GM23338 (cell line): ENCODE data around the gene CYGB. TPM values are rescaled to one million over a fixed set of nuclear protein-coding genes. Genes with fewer than 3 reads are reported as not detected.

Experiments
- ATAC-seq: fragments of 200-7000 bp; cut with Tn5 transposase; 3 replicates; pipeline ENCODE4 v1.9.1; 2020
- DNase-seq: peaks from one replicate; pipeline ENCODE4 v3.0.0-alpha.2; 2015; ENCODE audit warnings: low spot score
- H2AFZ ChIP-seq: fragments of 200-600 bp; sonication (generic); 2 replicates; pipeline ENCODE4 v1.8.0; 2016; ENCODE audit warnings: antibody characterized with exemption, mild to moderate bottlenecking, moderate library complexity
- H3F3A ChIP-seq: fragments of 200-600 bp; sonication (generic); replicated peaks from 2 replicates; pipeline ENCODE4 v1.8.0; 2017; ENCODE audit warnings: antibody characterized with exemption, mixed run types, low read depth
- H3K27ac ChIP-seq: fragments of 200-600 bp; sonication (generic); 2 replicates; pipeline ENCODE4 v1.6.1; 2016; ENCODE audit warnings: low read depth
- H3K27me3 ChIP-seq: fragments of 200-600 bp; sonication (generic); 2 replicates; pipeline ENCODE4 v1.8.0; 2016; ENCODE audit warnings: mild to moderate bottlenecking, mixed run types, moderate library complexity; ENCODE audit not compliant: insufficient read depth
- H3K36me3 ChIP-seq: fragments of 200-600 bp; sonication (generic); 2 replicates; pipeline ENCODE4 v1.8.0; 2016; ENCODE audit warnings: mild to moderate bottlenecking; ENCODE audit not compliant: insufficient read depth
- H3K4me1 ChIP-seq: fragments of 200-600 bp; sonication (generic); 2 replicates; pipeline ENCODE4 v1.8.0; 2016; ENCODE audit warnings: mild to moderate bottlenecking, moderate library complexity; ENCODE audit not compliant: insufficient read depth
- H3K4me2 ChIP-seq: fragments of 200-600 bp; sonication (generic); 2 replicates; pipeline ENCODE4 v1.7.1; 2017; ENCODE audit warnings: mixed run types
- H3K4me3 ChIP-seq: fragments of 200-600 bp; sonication (generic); 2 replicates; pipeline ENCODE4 v1.6.1; 2016; ENCODE audit warnings: mixed run types
- H3K79me2 ChIP-seq: fragments of 200-600 bp; sonication (generic); replicated peaks from 2 replicates; pipeline ENCODE4 v1.8.0; 2017; ENCODE audit warnings: mild to moderate bottlenecking; ENCODE audit not compliant: insufficient read depth
- H3K9me2 ChIP-seq: fragments of 200-600 bp; sonication (generic); 2 replicates; pipeline ENCODE4 v1.8.0; 2017; ENCODE audit not compliant: insufficient read depth
- H4K20me1 ChIP-seq: fragments of 200-600 bp; sonication (generic); replicated peaks from 2 replicates; pipeline ENCODE4 v1.8.0; 2017; ENCODE audit warnings: mild to moderate bottlenecking; ENCODE audit not compliant: insufficient read depth
- H3K27ac Mint-ChIP-seq: 2 replicates; pipeline ENCODE4 v1.8.0; 2020; ENCODE audit warnings: inconsistent platforms, mild to moderate bottlenecking, moderate library complexity, mixed read lengths
- H3K27me3 Mint-ChIP-seq: 3 replicates; pipeline ENCODE4 v1.8.0; 2022; ENCODE audit warnings: low read depth, mild to moderate bottlenecking, moderate library complexity, mixed read lengths, inconsistent platforms; ENCODE audit not compliant: insufficient read depth, poor library complexity
- H3K36me3 Mint-ChIP-seq: 3 replicates; pipeline ENCODE4 v1.8.0; 2021; ENCODE audit warnings: low read depth, mild to moderate bottlenecking, inconsistent platforms, moderate library complexity, mixed read lengths
- H3K4me1 Mint-ChIP-seq: 3 replicates; pipeline ENCODE4 v1.8.0; 2020; ENCODE audit warnings: mild to moderate bottlenecking, inconsistent platforms, mixed read lengths
- H3K4me3 Mint-ChIP-seq: 3 replicates; pipeline ENCODE4 v1.8.0; 2021; ENCODE audit warnings: moderate library complexity, mild to moderate bottlenecking, inconsistent platforms, mixed read lengths
- H3K9me3 Mint-ChIP-seq: 3 replicates; pipeline ENCODE4 v1.8.0; 2020; ENCODE audit warnings: moderate library complexity, mild to moderate bottlenecking, inconsistent platforms, mixed read lengths
- CREB1 ChIP-seq: fragments of 250-450 bp; sonication (Bioruptor Pico); IDR thresholded peaks from 2 replicates; pipeline ENCODE4 v1.5.0; 2020; ENCODE audit warnings: low read depth, mild to moderate bottlenecking, moderate library complexity
- EZH2 ChIP-seq: fragments of 200-600 bp; sonication (generic); IDR thresholded peaks from one replicate; pipeline ENCODE4 v1.8.0; 2017; ENCODE audit warnings: antibody characterized with exemption, mild to moderate bottlenecking, low read depth; ENCODE audit not compliant: unreplicated experiment
- EZH2phosphoT487 ChIP-seq: fragments of 200-600 bp; sonication (generic); IDR thresholded peaks from one replicate; pipeline ENCODE4 v1.8.1; 2018; ENCODE audit warnings: antibody characterized with exemption; ENCODE audit not compliant: unreplicated experiment
- JUNB ChIP-seq: IDR thresholded peaks from one replicate; pipeline ENCODE4 v1.6.1; 2016; ENCODE audit warnings: antibody characterized with exemption; ENCODE audit not compliant: unreplicated experiment
- NANOG ChIP-seq: IDR thresholded peaks from 2 replicates; pipeline ENCODE4 v1.6.1; 2016; ENCODE audit warnings: antibody characterized with exemption, borderline replicate concordance
- POLR2AphosphoS5 ChIP-seq: IDR thresholded peaks from 2 replicates; pipeline ENCODE4 v1.6.1; 2016; ENCODE audit warnings: antibody characterized with exemption, low read depth
- STAT1 ChIP-seq: IDR thresholded peaks from one replicate; pipeline ENCODE4 v1.6.1; 2016; ENCODE audit warnings: antibody characterized with exemption; ENCODE audit not compliant: unreplicated experiment
- ZNF114 ChIP-seq: fragments of 250-450 bp; sonication (Bioruptor Pico); IDR thresholded peaks from 2 replicates; pipeline ENCODE4 v1.5.0; 2020; ENCODE audit warnings: mild to moderate bottlenecking, moderate library complexity
- polyA plus RNA-seq: library from polyadenylated mRNA; unstranded; fragments of >200 nt; fragmentation: Nextera tagmentation; extraction: Ambion mirVana; gene quantifications from 2 replicates; pipeline ENCODE4 v1.2.1, GENCODE V29; 2016
- total RNA-seq: library from RNA; depleted of rRNA; stranded (reverse); fragments of >200 nt; shearing (Covaris generic); gene quantifications from 2 replicates; pipeline ENCODE4 v1.2.3, GENCODE V29; 2014
- TF ChIP-seq, protein P1 (sequence below): fragments of 250-450 bp; sonication (Bioruptor Pico); IDR thresholded peaks from 2 replicates; pipeline ENCODE4 v1.5.0; 2020; ENCODE audit warnings: mild to moderate bottlenecking, moderate library complexity
- TF ChIP-seq, protein P2 (sequence below): IDR thresholded peaks from 2 replicates; pipeline ENCODE4 v1.6.1; 2016; ENCODE audit warnings: antibody characterized with exemption
- TF ChIP-seq, protein P3 (sequence below), 2 experiments: fragments of 200-600 bp in 1 of 2; sonication (generic) in 1 of 2; conservative IDR thresholded peaks; 2 replicates each; pipeline versions ENCODE4 v1.5.1 to v1.6.1; 2016 to 2017; ENCODE audit warnings: antibody characterized with exemption in 2 of 2, low read depth in 2 of 2, mild to moderate bottlenecking in 2 of 2, moderate library complexity in 1 of 2

Gene CYGB
- total and polyA plus RNA-seq, 2 experiments from 2014 or later = 1.2 to 1.7 TPM

DNA sequence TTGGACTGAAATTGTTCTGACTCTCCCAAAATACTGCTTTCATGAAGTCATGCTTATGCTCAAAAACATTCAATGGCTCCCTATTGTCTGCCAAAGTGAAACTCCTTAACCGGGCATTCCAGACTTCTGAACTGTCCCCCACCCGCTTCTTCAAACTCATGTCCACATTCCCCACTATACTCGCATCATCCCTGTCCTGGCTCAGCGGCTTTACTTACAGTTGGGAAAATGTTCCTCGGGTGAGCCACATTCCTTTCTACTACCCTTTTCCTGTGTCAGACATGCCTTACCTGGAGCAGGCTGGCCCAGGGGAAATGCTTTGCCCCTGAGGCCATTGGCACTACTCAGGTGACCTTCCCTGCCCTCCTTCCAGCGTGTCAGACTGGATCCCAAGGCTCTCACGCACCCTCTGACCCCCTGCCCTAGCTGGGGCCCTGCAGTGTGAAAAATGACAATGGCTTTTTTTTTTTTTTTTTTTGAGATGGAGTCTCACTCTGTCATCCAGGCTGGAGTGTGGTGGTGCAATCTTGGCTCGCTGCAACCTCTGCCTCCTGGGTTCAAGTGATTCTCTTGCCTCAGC lies 5.3 kb downstream of the CYGB start:
- no peak overlapping the region; the same call in 2 of the 3 replicates for H3K4me3 Mint-ChIP-seq
- no peak overlapping the region for H2AFZ ChIP-seq
- peaks cover 20% of the 10 kb centered on the region for H3K27me3 ChIP-seq
- DNase-seq = no peak
- peaks cover 9% of the 10 kb centered on the region; the same call in 1 of the 2 replicates for H3K4me1 ChIP-seq
- H3F3A ChIP-seq = 0 out of 2 replicates have a peak, but pooled peaks cover 5% of the 10 kb centered on the region
- H3K4me3 ChIP-seq = no peak overlapping the region
- no peak overlapping the region for H3K27ac ChIP-seq
- no peaks in the 10 kb centered on the region for H3K36me3 ChIP-seq
- H3K4me1 Mint-ChIP-seq = peaks cover 29% of the 10 kb centered on the region
- no peaks in the 10 kb centered on the region for H3K9me2 ChIP-seq
- no peaks in the 10 kb centered on the region for H4K20me1 ChIP-seq
- TF ChIP-seq POLR2AphosphoS5 = no peak
- TF ChIP-seq ZNF114 (CRISPR knock-in tag) = no peak
- no peak for TF ChIP-seq JUNB
- no peak for TF ChIP-seq STAT1
- TF ChIP-seq, protein P1, sequence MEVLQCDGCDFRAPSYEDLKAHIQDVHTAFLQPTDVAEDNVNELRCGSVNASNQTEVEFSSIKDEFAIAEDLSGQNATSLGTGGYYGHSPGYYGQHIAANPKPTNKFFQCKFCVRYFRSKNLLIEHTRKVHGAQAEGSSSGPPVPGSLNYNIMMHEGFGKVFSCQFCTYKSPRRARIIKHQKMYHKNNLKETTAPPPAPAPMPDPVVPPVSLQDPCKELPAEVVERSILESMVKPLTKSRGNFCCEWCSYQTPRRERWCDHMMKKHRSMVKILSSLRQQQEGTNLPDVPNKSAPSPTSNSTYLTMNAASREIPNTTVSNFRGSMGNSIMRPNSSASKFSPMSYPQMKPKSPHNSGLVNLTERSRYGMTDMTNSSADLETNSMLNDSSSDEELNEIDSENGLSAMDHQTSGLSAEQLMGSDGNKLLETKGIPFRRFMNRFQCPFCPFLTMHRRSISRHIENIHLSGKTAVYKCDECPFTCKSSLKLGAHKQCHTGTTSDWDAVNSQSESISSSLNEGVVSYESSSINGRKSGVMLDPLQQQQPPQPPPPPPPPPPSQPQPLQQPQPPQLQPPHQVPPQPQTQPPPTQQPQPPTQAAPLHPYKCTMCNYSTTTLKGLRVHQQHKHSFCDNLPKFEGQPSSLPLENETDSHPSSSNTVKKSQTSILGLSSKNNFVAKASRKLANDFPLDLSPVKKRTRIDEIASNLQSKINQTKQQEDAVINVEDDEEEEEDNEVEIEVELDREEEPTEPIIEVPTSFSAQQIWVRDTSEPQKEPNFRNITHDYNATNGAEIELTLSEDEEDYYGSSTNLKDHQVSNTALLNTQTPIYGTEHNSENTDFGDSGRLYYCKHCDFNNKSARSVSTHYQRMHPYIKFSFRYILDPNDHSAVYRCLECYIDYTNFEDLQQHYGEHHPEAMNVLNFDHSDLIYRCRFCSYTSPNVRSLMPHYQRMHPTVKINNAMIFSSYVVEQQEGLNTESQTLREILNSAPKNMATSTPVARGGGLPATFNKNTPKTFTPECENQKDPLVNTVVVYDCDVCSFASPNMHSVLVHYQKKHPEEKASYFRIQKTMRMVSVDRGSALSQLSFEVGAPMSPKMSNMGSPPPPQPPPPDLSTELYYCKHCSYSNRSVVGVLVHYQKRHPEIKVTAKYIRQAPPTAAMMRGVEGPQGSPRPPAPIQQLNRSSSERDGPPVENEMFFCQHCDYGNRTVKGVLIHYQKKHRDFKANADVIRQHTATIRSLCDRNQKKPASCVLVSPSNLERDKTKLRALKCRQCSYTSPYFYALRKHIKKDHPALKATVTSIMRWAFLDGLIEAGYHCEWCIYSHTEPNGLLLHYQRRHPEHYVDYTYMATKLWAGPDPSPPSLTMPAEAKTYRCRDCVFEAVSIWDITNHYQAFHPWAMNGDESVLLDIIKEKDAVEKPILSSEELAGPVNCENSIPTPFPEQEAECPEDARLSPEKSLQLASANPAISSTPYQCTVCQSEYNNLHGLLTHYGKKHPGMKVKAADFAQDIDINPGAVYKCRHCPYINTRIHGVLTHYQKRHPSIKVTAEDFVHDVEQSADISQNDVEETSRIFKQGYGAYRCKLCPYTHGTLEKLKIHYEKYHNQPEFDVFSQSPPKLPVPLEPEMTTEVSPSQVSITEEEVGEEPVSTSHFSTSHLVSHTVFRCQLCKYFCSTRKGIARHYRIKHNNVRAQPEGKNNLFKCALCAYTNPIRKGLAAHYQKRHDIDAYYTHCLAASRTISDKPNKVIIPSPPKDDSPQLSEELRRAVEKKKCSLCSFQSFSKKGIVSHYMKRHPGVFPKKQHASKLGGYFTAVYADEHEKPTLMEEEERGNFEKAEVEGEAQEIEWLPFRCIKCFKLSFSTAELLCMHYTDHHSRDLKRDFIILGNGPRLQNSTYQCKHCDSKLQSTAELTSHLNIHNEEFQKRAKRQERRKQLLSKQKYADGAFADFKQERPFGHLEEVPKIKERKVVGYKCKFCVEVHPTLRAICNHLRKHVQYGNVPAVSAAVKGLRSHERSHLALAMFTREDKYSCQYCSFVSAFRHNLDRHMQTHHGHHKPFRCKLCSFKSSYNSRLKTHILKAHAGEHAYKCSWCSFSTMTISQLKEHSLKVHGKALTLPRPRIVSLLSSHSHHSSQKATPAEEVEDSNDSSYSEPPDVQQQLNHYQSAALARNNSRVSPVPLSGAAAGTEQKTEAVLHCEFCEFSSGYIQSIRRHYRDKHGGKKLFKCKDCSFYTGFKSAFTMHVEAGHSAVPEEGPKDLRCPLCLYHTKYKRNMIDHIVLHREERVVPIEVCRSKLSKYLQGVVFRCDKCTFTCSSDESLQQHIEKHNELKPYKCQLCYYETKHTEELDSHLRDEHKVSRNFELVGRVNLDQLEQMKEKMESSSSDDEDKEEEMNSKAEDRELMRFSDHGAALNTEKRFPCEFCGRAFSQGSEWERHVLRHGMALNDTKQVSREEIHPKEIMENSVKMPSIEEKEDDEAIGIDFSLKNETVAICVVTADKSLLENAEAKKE (CRISPR knock-in tag) = no peak
- no peak for TF ChIP-seq CREB1 (CRISPR knock-in tag)
- no peak for TF ChIP-seq EZH2phosphoT487
- TF ChIP-seq, protein P2, sequence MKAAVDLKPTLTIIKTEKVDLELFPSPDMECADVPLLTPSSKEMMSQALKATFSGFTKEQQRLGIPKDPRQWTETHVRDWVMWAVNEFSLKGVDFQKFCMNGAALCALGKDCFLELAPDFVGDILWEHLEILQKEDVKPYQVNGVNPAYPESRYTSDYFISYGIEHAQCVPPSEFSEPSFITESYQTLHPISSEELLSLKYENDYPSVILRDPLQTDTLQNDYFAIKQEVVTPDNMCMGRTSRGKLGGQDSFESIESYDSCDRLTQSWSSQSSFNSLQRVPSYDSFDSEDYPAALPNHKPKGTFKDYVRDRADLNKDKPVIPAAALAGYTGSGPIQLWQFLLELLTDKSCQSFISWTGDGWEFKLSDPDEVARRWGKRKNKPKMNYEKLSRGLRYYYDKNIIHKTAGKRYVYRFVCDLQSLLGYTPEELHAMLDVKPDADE = no peak
- TF ChIP-seq, protein P3, sequence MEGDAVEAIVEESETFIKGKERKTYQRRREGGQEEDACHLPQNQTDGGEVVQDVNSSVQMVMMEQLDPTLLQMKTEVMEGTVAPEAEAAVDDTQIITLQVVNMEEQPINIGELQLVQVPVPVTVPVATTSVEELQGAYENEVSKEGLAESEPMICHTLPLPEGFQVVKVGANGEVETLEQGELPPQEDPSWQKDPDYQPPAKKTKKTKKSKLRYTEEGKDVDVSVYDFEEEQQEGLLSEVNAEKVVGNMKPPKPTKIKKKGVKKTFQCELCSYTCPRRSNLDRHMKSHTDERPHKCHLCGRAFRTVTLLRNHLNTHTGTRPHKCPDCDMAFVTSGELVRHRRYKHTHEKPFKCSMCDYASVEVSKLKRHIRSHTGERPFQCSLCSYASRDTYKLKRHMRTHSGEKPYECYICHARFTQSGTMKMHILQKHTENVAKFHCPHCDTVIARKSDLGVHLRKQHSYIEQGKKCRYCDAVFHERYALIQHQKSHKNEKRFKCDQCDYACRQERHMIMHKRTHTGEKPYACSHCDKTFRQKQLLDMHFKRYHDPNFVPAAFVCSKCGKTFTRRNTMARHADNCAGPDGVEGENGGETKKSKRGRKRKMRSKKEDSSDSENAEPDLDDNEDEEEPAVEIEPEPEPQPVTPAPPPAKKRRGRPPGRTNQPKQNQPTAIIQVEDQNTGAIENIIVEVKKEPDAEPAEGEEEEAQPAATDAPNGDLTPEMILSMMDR (conservative IDR thresholded peaks at IDR 0.05; ENCODE audit: low read depth in 2 of 2) = no peak
- no peak for TF ChIP-seq EZH2
- no peak for TF ChIP-seq NANOG
- no peaks in the 10 kb centered on the region for H3K9me3 Mint-ChIP-seq
- H3K36me3 Mint-ChIP-seq = no peaks in the 10 kb centered on the region
- no peak overlapping the region for H3K4me2 ChIP-seq
- H3K27me3 Mint-ChIP-seq = peaks cover 27% of the 10 kb centered on the region
- no peak overlapping the region for H3K27ac Mint-ChIP-seq
- H3K79me2 ChIP-seq = no peaks in the 10 kb centered on the region
- ATAC-seq = no peak
